Stimulated activated naive CD8-positive, alpha-beta T cell treated with anti-CD3 and anti-CD28 coated beads, Interleukin-15, Interleukin-2, amounts not matched to agents 100 U/mL and 50 U/mL, for 24 hours (primary cell): ENCODE data around the gene LAMC3.
"Not testable (repeated sequence)": the region's sequence is repeated elsewhere in the genome, so short reads cannot be mapped to it uniquely, and the experiment has no call there.

Experiments
- ATAC-seq: fragments of 150-1000 bp; cut with Tn5 transposase; one replicate; pipeline ENCODE4 v1.10.0; 2021
- DNase-seq: peaks from one replicate; pipeline ENCODE4 v3.0.0; 2021

The LAMC3 gene

GRCh38 chr9:130991778-130992681, 16.9 kb upstream of the LAMC3 start:
- ATAC-seq = no peak
- DNase-seq = no peak

- ATAC-seq = no peak
- no peak for DNase-seq
Observed at GRCh38 chr9:130992682-130993032, 16.3 kb upstream of the LAMC3 start.

GRCh38 chr9:130993303-130994030, 15.5 kb upstream of the LAMC3 start:
- ATAC-seq (no peak), DNase-seq (no peak)

- DNase-seq (no peak), ATAC-seq (no peak)
Observed at GRCh38 chr9:130994135-130995085, 14.6 kb upstream of the LAMC3 start.

- no peak for ATAC-seq
Observed at GRCh38 chr9:130995086-130996011, 13.6 kb upstream of the LAMC3 start.

GRCh38 chr9:130996205-130996604, 12.8 kb upstream of the LAMC3 start:
- DNase-seq (no peak), ATAC-seq (no peak)

More at GRCh38 chr9:130995086-130996011, 13.6 kb upstream of the LAMC3 start:
- no peak for DNase-seq

- ATAC-seq = no peak
- no peak for DNase-seq
Observed at GRCh38 chr9:130996676-130997394, 12.1 kb upstream of the LAMC3 start.

GRCh38 chr9:130997395-130997684, 11.6 kb upstream of the LAMC3 start:
- ATAC-seq = no peak
- no peak for DNase-seq

- peak; percentile 70 for DNase-seq
- peak; percentile 65 for ATAC-seq
Observed at GRCh38 chr9:130997925-130998596, 10.9 kb upstream of the LAMC3 start.

GRCh38 chr9:130998597-130999244, 10.3 kb upstream of the LAMC3 start:
- DNase-seq (no peak), ATAC-seq (no peak)

GRCh38 chr9:130999245-130999623, 9.7 kb upstream of the LAMC3 start:
- ATAC-seq (no peak), DNase-seq (no peak)

- DNase-seq, ATAC-seq: not testable (repeated sequence)
Observed at GRCh38 chr9:131000526-131000925, 8.4 kb upstream of the LAMC3 start.

- ATAC-seq = no peak
- no peak for DNase-seq
Observed at GRCh38 chr9:131001021-131001420, 8.0 kb upstream of the LAMC3 start.

- ATAC-seq = no peak
- DNase-seq = no peak
Observed at GRCh38 chr9:131001990-131002389, 7.0 kb upstream of the LAMC3 start.

- ATAC-seq (no peak), DNase-seq (no peak)
Observed at GRCh38 chr9:131006601-131007000, 2.4 kb upstream of the LAMC3 start.

GRCh38 chr9:131008086-131008485, 888 bp upstream of the LAMC3 start:
- no peak for DNase-seq

GRCh38 chr9:131008563-131008908, 438 bp upstream of the LAMC3 start:
- ATAC-seq = no peak
- DNase-seq = no peak

More at GRCh38 chr9:131008086-131008485, 888 bp upstream of the LAMC3 start:
- no peak for ATAC-seq

GRCh38 chr9:131010482-131011273, 1.7 kb downstream of the LAMC3 start:
- ATAC-seq (no peak), DNase-seq (no peak)
